Left lung (tissue), 10 donors: ENCODE results near the gene EGLN2. TPM values are rescaled to one million over a fixed set of nuclear protein-coding genes. Genes with fewer than 3 reads are reported as not detected.

Source experiments
- ATAC-seq: fragments of 200-7000 bp; cut with Tn5 transposase; one replicate; pipeline ENCODE4 v1.9.1; 2020; ENCODE audit warnings: moderate library complexity
- DNase-seq, 4 donors: peaks; one replicate each; pipeline ENCODE4 v3.0.0-alpha.2; 2013 to 2020
- H3K27ac ChIP-seq, 2 donors: fragments of 200-600 bp; sonication (generic) in 1 of 2; one replicate each; pipeline versions ENCODE4 v1.5.0 to v1.8.0; 2020 to 2021
- H3K27me3 ChIP-seq, 2 donors: fragments of 200-600 bp; sonication (generic) in 1 of 2; one replicate each; pipeline versions ENCODE4 v1.5.0 to v1.8.0; 2020 to 2021
- H3K36me3 ChIP-seq, 2 donors: fragments of 200-600 bp; sonication (generic) in 1 of 2; one replicate each; pipeline versions ENCODE4 v1.5.0 to v1.8.0; 2020 to 2021
- H3K4me1 ChIP-seq, 2 donors: fragments of 200-600 bp; one replicate each; pipeline ENCODE4 v1.8.0; 2021
- H3K4me3 ChIP-seq, 2 donors: fragments of 200-600 bp; sonication (generic) in 1 of 2; one replicate each; pipeline versions ENCODE4 v1.5.0 to v1.8.0; 2020 to 2021; ENCODE audit warnings: mild to moderate bottlenecking in 1 of 2
- H3K9me3 ChIP-seq, 2 donors: fragments of 200-600 bp; sonication (generic) in 1 of 2; one replicate each; pipeline versions ENCODE4 v1.5.0 to v1.8.0; 2020 to 2021
- intact Hi-C, 2 donors: fragments of 100-400 bp; cut with DNase I; formaldehyde crosslinking; loops; one replicate each; pipeline versions ENCODE4 v1.11.2 to v1.14.2; 2022
- polyA plus RNA-seq, 6 donors: library from polyadenylated mRNA; unstranded; fragments of 120-200 nt; gene quantifications; one replicate each; pipeline ENCODE4 v1.2.1, GENCODE V29; 2013; ENCODE audit not compliant: insufficient read length in 6 of 6
- total RNA-seq, 2 donors: library from RNA; stranded (reverse); fragmentation: NEBNext Ultra II Directional; extraction: Animal tissue kit (Norgen Biotek cat#: 25700); gene quantifications; one replicate each; pipeline ENCODE4 v1.2.1, GENCODE V29; 2021
- TF ChIP-seq, protein P1 (sequence below), 2 donors: fragments of 200-600 bp; sonication (generic) in 1 of 2; IDR thresholded peaks; one replicate each; pipeline versions ENCODE4 v1.5.0 to v1.8.0; 2021; ENCODE audit warnings: antibody characterized with exemption in 2 of 2
- donor health status: DM: no; HTN: yes; CAD: no.
- donor health status: DM: no; HTN: no; CAD: no.

EGLN2 gene
- total and polyA plus RNA-seq, 8 donors: 57.0 to 150 (median 75.9) TPM

- Histone ChIP-seq H3K27me3 (no peaks in the 10 kb centered on the region), H3K36me3 (peaks cover 0 to 48% of the 10 kb centered on the region in 2 donors), H3K4me3 (no peak overlapping the region), H3K27ac (peak overlapping the region; percentile 50 to 61), H3K4me1 (peaks cover 8 to 14% of the 10 kb centered on the region in 2 donors), H3K9me3 (no peaks in the 10 kb centered on the region)
- ATAC-seq: peak; percentile 92
- TF ChIP-seq, protein P1, sequence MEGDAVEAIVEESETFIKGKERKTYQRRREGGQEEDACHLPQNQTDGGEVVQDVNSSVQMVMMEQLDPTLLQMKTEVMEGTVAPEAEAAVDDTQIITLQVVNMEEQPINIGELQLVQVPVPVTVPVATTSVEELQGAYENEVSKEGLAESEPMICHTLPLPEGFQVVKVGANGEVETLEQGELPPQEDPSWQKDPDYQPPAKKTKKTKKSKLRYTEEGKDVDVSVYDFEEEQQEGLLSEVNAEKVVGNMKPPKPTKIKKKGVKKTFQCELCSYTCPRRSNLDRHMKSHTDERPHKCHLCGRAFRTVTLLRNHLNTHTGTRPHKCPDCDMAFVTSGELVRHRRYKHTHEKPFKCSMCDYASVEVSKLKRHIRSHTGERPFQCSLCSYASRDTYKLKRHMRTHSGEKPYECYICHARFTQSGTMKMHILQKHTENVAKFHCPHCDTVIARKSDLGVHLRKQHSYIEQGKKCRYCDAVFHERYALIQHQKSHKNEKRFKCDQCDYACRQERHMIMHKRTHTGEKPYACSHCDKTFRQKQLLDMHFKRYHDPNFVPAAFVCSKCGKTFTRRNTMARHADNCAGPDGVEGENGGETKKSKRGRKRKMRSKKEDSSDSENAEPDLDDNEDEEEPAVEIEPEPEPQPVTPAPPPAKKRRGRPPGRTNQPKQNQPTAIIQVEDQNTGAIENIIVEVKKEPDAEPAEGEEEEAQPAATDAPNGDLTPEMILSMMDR (IDR thresholded peaks at IDR 0.05): no peak
- DNase-seq: peak in 2 of 4 donors; percentile 57 to 71
- intact Hi-C loops: no loop called here
Observed at GRCh38 chr19:40791349-40791748, 7.6 kb upstream of the EGLN2 start.

- DNase-seq (no peak), ATAC-seq (no peak)
- H3K4me3 ChIP-seq: no peak overlapping the region
- H3K27ac ChIP-seq: peak overlapping the region; percentile 50 to 61
- TF ChIP-seq, protein P1 (IDR thresholded peaks at IDR 0.05): no peak
- H3K4me1 ChIP-seq: peaks cover 8 to 14% of the 10 kb centered on the region in 2 donors
- H3K9me3 ChIP-seq: no peaks in the 10 kb centered on the region
- no peaks in the 10 kb centered on the region for H3K27me3 ChIP-seq
- peaks cover 0 to 41% of the 10 kb centered on the region in 2 donors for H3K36me3 ChIP-seq
- intact Hi-C loops: no loop called here
Observed at GRCh38 chr19:40791996-40792395, 7.0 kb upstream of the EGLN2 start.

DNA sequence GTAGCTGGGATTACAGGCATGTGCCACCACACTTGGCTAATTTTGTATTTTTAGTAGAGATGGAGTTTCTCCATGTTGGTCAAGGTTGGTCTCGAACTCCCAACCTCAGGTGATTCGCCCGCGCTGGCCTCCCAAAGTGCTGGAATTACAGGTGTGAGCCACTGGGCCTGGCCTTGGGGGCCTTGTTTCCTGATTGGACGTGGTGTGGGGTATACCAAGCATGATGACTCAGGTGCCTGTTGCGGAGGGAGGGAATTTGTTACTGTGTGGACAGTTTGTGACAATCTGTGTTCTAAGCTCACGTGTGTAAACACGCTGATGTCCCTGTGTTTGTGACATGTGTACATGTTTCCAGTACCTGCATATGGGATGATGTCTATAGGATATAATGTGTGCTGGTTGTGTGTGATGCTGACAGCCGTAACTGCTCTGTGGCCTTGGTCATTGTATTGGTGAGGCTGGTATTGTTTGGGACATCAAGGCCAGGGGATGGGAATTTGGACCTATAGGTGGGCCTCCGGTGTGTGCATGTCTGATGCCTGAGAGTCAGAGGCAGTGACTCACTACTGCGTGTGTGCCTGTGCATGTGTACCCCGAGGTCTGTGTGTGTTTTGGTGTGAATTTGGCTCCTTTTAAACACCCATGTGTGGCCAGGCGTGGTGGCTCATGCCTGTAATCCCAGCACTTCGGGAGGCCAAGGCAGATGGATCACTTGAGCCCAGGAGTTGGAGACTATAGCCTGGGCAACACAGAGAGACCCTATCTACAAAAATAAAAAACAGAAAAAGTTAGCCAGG lies 1.6 kb upstream of the EGLN2 start:
- no peak for ATAC-seq
- H3K27me3 ChIP-seq: no peaks in the 10 kb centered on the region
- intact Hi-C loops: no loop called here
- H3K9me3 ChIP-seq: no peaks in the 10 kb centered on the region
- TF ChIP-seq, protein P1 (IDR thresholded peaks at IDR 0.05): no peak
- H3K27ac ChIP-seq: peak overlapping the region; percentile 86 to 91
- peaks cover 0 to 22% of the 10 kb centered on the region in 2 donors for H3K36me3 ChIP-seq
- peak overlapping the region in 1 of 2 donors; percentile 96 for H3K4me3 ChIP-seq
- H3K4me1 ChIP-seq: peaks cover 25 to 35% of the 10 kb centered on the region in 2 donors
- DNase-seq: peak in 1 of 4 donors; percentile 59

DNA sequence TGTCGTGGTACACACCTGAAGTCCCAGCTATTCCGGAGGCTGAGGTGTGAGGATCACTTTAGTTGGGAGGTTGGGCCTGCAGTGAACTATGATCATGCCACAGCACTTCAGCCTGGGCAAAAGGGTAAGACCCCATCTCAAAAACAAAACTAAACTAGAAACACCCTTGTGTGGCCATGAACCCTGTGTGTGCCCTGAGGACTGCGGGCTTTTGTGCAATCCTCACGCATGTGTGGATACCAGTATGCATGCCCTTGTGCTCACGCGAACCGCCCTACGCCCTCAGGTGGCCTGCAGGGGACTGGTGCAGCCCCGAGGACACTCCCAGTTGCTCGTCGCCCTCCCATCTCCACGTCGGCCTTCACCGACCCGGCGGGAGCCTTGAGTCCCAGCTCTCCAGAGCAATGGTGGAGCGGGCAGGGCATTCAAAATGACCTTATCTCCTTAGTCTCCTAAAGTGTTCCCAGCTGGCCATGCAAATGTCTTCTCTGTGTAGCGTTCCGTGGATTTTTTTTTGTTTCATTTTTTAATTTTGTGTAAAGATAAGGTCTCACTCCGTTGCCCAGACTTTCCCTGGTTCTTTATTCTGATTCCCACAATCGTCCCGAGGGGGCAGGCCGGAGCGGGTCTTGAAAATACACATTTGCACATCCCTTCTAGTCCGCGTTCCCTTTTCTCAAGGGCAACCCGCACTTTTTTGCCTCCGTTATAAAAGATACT lies 868 bp upstream of the EGLN2 start:
- Histone ChIP-seq H3K9me3 (no peaks in the 10 kb centered on the region), H3K4me1 (peaks cover 28 to 42% of the 10 kb centered on the region in 2 donors), H3K36me3 (peaks cover 0 to 30% of the 10 kb centered on the region in 2 donors), H3K4me3 (peak overlapping the region; percentile 8 to 96), H3K27me3 (no peaks in the 10 kb centered on the region), H3K27ac (peak overlapping the region; percentile 86 to 91)
- intact Hi-C loops: no loop called here
- TF ChIP-seq, protein P1 (IDR thresholded peaks at IDR 0.05): peak in 1 of 2 donors; percentile 20
- DNase-seq (peak in 3 of 4 donors; percentile 68 to 91 (median 86)), ATAC-seq (peak; percentile 50)
